HepG2 (cell line): ENCODE measurements around the gene ZNF512B. TPM values are rescaled to one million over a fixed set of nuclear protein-coding genes. Genes with fewer than 3 reads are reported as not detected.
A peak's percentile ranks its signal among the peaks of the same experiment; 100 is the strongest.

ENCODE experiments used
- ARNT2 ChIP-seq: sonication (generic); formaldehyde crosslinking; IDR thresholded peaks from 2 replicates; pipeline ENCODE4 v1.8.0; 2022; ENCODE audit warnings: mild to moderate bottlenecking, low read depth, missing genetic modification reagents, moderate library complexity
- ELF4 ChIP-seq: sonication (generic); formaldehyde crosslinking; IDR thresholded peaks from 2 replicates; pipeline ENCODE4 v1.5.0; 2020; ENCODE audit warnings: missing genetic modification reagents, mild to moderate bottlenecking, moderate library complexity, borderline replicate concordance
- NRL ChIP-seq: sonication (generic); formaldehyde crosslinking; IDR thresholded peaks from 2 replicates; pipeline ENCODE4 v1.5.0; 2020; ENCODE audit warnings: missing genetic modification reagents, mild to moderate bottlenecking, moderate library complexity, borderline replicate concordance
- PHF8 ChIP-seq: sonication (generic); formaldehyde crosslinking; IDR thresholded peaks from 2 replicates; pipeline ENCODE4 v1.5.0; 2020; ENCODE audit warnings: missing genetic modification reagents
- PREB ChIP-seq: sonication (generic); formaldehyde crosslinking; IDR thresholded peaks from 2 replicates; pipeline ENCODE4 v1.4.0; 2020; ENCODE audit warnings: missing genetic modification reagents
- PTBP1 ChIP-seq: fragments of 200-400 bp; formaldehyde crosslinking; IDR thresholded peaks from 2 replicates; pipeline ENCODE4 v1.6.1; 2018; ENCODE audit warnings: low read length, low read depth; ENCODE audit not compliant: poor library complexity, severe bottlenecking
- RFX5 ChIP-seq: IDR thresholded peaks from 2 replicates; pipeline ENCODE4 v1.6.1; 2011; ENCODE audit warnings: low read depth, low read length, improper control_type of control experiment
- SALL1 ChIP-seq: sonication (generic); formaldehyde crosslinking; IDR thresholded peaks from 2 replicates; pipeline ENCODE4 v1.8.0; 2022; ENCODE audit warnings: mild to moderate bottlenecking, missing genetic modification reagents
- SSRP1 ChIP-seq: IDR thresholded peaks from 2 replicates; pipeline ENCODE4 v1.6.1; 2016; ENCODE audit warnings: control low read depth
- ZKSCAN8 ChIP-seq: IDR thresholded peaks from 2 replicates; pipeline ENCODE4 v1.6.1; 2016; ENCODE audit warnings: borderline replicate concordance, missing genetic modification reagents, missing compliant biosample characterization
- ZNF296 ChIP-seq: sonication (generic); formaldehyde crosslinking; conservative IDR thresholded peaks from 2 replicates; pipeline ENCODE4 v1.5.0; 2020; ENCODE audit warnings: mild to moderate bottlenecking, missing genetic modification reagents
- ZNF331 ChIP-seq: sonication (generic); formaldehyde crosslinking; IDR thresholded peaks from 2 replicates; pipeline ENCODE4 v1.4.0; 2020; ENCODE audit warnings: missing genetic modification reagents
- ZNF713 ChIP-seq: sonication (generic); formaldehyde crosslinking; IDR thresholded peaks from 2 replicates; pipeline ENCODE4 v1.4.0; 2020; ENCODE audit warnings: mild to moderate bottlenecking, missing genetic modification reagents
- polyA plus RNA-seq, 8 experiments: library from polyadenylated mRNA; depleted of rRNA in 3 of 8; stranded (reverse) in 7 of 8; unstranded in 1 of 8; fragments of >200 nt; fragmentation: Illumina TruSeq in 4 of 8; extraction: Trizol in 4 of 8; gene quantifications; 2 replicates each; pipeline versions ENCODE4 v1.2.1 to v1.2.3, GENCODE V29; 2011 to 2016; ENCODE audit warnings: low read depth in 4 of 8, missing spikeins in 1 of 8, mixed read lengths in 1 of 8; ENCODE audit not compliant: insufficient read depth in 1 of 8
- total RNA-seq, 5 experiments: library from RNA; depleted of rRNA; stranded (reverse); fragments of >200 nt; fragmentation: Illumina TruSeq; extraction: Trizol; gene quantifications; 2 replicates each; pipeline ENCODE4 v1.2.3, GENCODE V29; 2016; ENCODE audit warnings: low read depth in 1 of 5

Gene ZNF512B
- total and polyA plus RNA-seq, 2 of the 13 experiments (the other 11 are each of a cell fraction or from before 2014, with no cell fraction given), result 11.5 to 30.6 TPM

GRCh38 chr20:63973636-63974401 lies 4.1 kb upstream of the ZNF512B start (continued):
- TF ChIP-seq PREB (peak; percentile 83; the same call in 1 of the 2 replicates), PTBP1 (peak; percentile 98), SALL1 (peak; percentile 92), ZNF296 (0 out of 2 replicates have a peak, but pooled peaks have one; percentile 79), SSRP1 (peak; percentile 81; the same call in 1 of the 2 replicates), ZNF713 (CRISPR knock-in tag) (peak; percentile 97), PHF8 (CRISPR knock-in tag) (peak; percentile 77), ARNT2 (CRISPR knock-in tag) (peak; percentile 77; the same call in 1 of the 2 replicates), ZNF331 (CRISPR knock-in tag) (peak; percentile 76), ZKSCAN8 (CRISPR knock-in tag) (peak; percentile 87; the same call in 1 of the 2 replicates), NRL (peak; percentile 93), ELF4 (CRISPR knock-in tag) (no peak), RFX5 (peak; percentile 70)
